ENCODE data around the gene PAX2. TPM values are rescaled to one million over a fixed set of nuclear protein-coding genes. Genes with fewer than 3 reads are reported as not detected.

PAX2 gene
- polyA plus RNA-seq, 1 experiment: not detected

GRCh38 chr10:100724531-100725027 is 20.8 kb upstream of the PAX2 start:
- TF ChIP-seq CTCF (IDR thresholded peaks at IDR 0.05; ENCODE audit: insufficient read depth, low read depth, low read length): no peak
- ChIA-PET POLR2A (no interaction called here), CTCF (no interaction called here)
- Histone ChIP-seq H3K4me3 (ENCODE audit: low read depth, low read length) (no peak overlapping the region), H3K36me3 (ENCODE audit: control insufficient read depth, insufficient read depth, low read length) (no peaks in the 10 kb centered on the region), H3K27me3 (ENCODE audit: control insufficient read depth, insufficient read depth, low read length) (peaks cover 46% of the 10 kb centered on the region)
- DNase-seq (ENCODE audit: low read depth): no peak

GRCh38 chr10:100725071-100725471 is 20.3 kb upstream of the PAX2 start:
- Histone ChIP-seq H3K27me3 (ENCODE audit: control insufficient read depth, insufficient read depth, low read length) (peaks cover 49% of the 10 kb centered on the region), H3K36me3 (ENCODE audit: control insufficient read depth, insufficient read depth, low read length) (no peaks in the 10 kb centered on the region), H3K4me3 (ENCODE audit: low read depth, low read length) (no peak overlapping the region)
- TF ChIP-seq CTCF (IDR thresholded peaks at IDR 0.05; ENCODE audit: insufficient read depth, low read depth, low read length): no peak
- ChIA-PET CTCF (no interaction called here), POLR2A (no interaction called here)
- DNase-seq (ENCODE audit: low read depth): no peak

- Histone ChIP-seq H3K36me3 (ENCODE audit: control insufficient read depth, insufficient read depth, low read length) (no peaks in the 10 kb centered on the region), H3K4me3 (ENCODE audit: low read depth, low read length) (no peak overlapping the region), H3K27me3 (ENCODE audit: control insufficient read depth, insufficient read depth, low read length) (peaks cover 52% of the 10 kb centered on the region)
- DNase-seq (ENCODE audit: low read depth): no peak
- TF ChIP-seq CTCF (IDR thresholded peaks at IDR 0.05; ENCODE audit: insufficient read depth, low read depth, low read length): no peak
- CTCF ChIA-PET: no interaction called here
- POLR2A ChIA-PET: no interaction called here
Measured at GRCh38 chr10:100725869-100726426, 19.4 kb upstream of the PAX2 start.

GRCh38 chr10:100727808-100728207 is 17.6 kb upstream of the PAX2 start:
- ChIA-PET POLR2A (no interaction called here), CTCF (interaction anchor here (1.0 to 2.1 kb wide), 2 partner anchors 12 to 16 kb away, joined by 3 to 9 read pairs; no protein-coding TSS in a partner anchor)
- no peak for TF ChIP-seq CTCF (IDR thresholded peaks at IDR 0.05; ENCODE audit: insufficient read depth, low read depth, low read length)
- DNase-seq (ENCODE audit: low read depth): no peak
- H3K4me3 ChIP-seq (ENCODE audit: low read depth, low read length): no peak overlapping the region
- H3K27me3 ChIP-seq (ENCODE audit: control insufficient read depth, insufficient read depth, low read length): peaks cover 58% of the 10 kb centered on the region
- no peaks in the 10 kb centered on the region for H3K36me3 ChIP-seq (ENCODE audit: control insufficient read depth, insufficient read depth, low read length)

- ChIA-PET CTCF (interaction anchor here (2.1 kb wide), 1 partner anchor 15 kb away, joined by 9 read pairs; no protein-coding TSS in a partner anchor), POLR2A (no interaction called here)
- peaks cover 57% of the 10 kb centered on the region for H3K27me3 ChIP-seq (ENCODE audit: control insufficient read depth, insufficient read depth, low read length)
- peak; percentile 50; the same call in 1 of the 2 replicates for TF ChIP-seq CTCF (IDR thresholded peaks at IDR 0.05; ENCODE audit: insufficient read depth, low read depth, low read length)
- peak overlapping the region; percentile 5; the same call in 1 of the 2 replicates for H3K4me3 ChIP-seq (ENCODE audit: low read depth, low read length)
- H3K36me3 ChIP-seq (ENCODE audit: control insufficient read depth, insufficient read depth, low read length): no peaks in the 10 kb centered on the region
- DNase-seq (ENCODE audit: low read depth): no peak
Measured at GRCh38 chr10:100728928-100729861, 16.2 kb upstream of the PAX2 start.

All from BJ (cell line).